ENCODE measurements around the gene SPOCD1. TPM values are rescaled to one million over a fixed set of nuclear protein-coding genes. Genes with fewer than 3 reads are reported as not detected.

SPOCD1 gene
- total and polyA plus RNA-seq, 2 of the 4 experiments (the other 2 are of a cell fraction): 59.7 to 132 TPM

GRCh38 chr1:31835415-31835814 is 19.6 kb upstream of the SPOCD1 start:
- no peak overlapping the region for H4K91ac ChIP-seq (ENCODE audit: insufficient read depth, low read depth, low read length)
- no peaks in the 10 kb centered on the region for H3K9me3 ChIP-seq (ENCODE audit: control insufficient read depth, insufficient read depth, low read length)
- H2AK9ac ChIP-seq (replicated peaks; ENCODE audit: low read depth, low read length, poor library complexity): no peak overlapping the region
- H3K27me3 ChIP-seq (ENCODE audit: control insufficient read depth, insufficient read depth, low read length): peaks cover 8% of the 10 kb centered on the region
- intact Hi-C loops (cut with micrococcal nuclease): no loop called here
- no peak overlapping the region for H2BK120ac ChIP-seq (ENCODE audit: low read depth, low read length)
- no peak overlapping the region for H4K5ac ChIP-seq (ENCODE audit: low read depth, low read length)
- POLR2A ChIA-PET (ENCODE audit: unreplicated experiment): no interaction called here
- H2AFZ ChIP-seq (replicated peaks; ENCODE audit: low read length, poor library complexity): no peak overlapping the region
- H3K23ac ChIP-seq (ENCODE audit: low read depth, low read length): no peak overlapping the region
- WGBS, 2 experiments (ENCODE audit: extremely low coverage in 2 of 2, insufficient read length in 1 of 2): no CpG with 5 or more reads among the region's 3 CpGs
- H2BK15ac ChIP-seq (ENCODE audit: low read depth, low read length): no peak overlapping the region
- DNase-seq (no peak), ATAC-seq (ENCODE audit: low read depth) (no peak)
- no peaks in the 10 kb centered on the region for H3K79me1 ChIP-seq (ENCODE audit: low read depth in 1 of 2, low read length in 2 of 2)
- H3K4me2 ChIP-seq (ENCODE audit: low read depth, low read length): no peak overlapping the region
- H2BK20ac ChIP-seq (ENCODE audit: low read depth, low read length): no peak overlapping the region
- dilution Hi-C loops (cut with HindIII; ENCODE audit: low sequenced_read_pairs, unreplicated experiment): no loop called here
- H3K9me1 ChIP-seq (ENCODE audit: insufficient read depth, low read length): peaks cover 6% of the 10 kb centered on the region; the same call in 1 of the 2 replicates
- TF ChIP-seq MAFK (IDR thresholded peaks at IDR 0.05; ENCODE audit: low read depth, low read length): no peak
- TF ChIP-seq SMC3 (IDR thresholded peaks at IDR 0.05; ENCODE audit: low read depth, low read length): no peak
- no peak for TF ChIP-seq POLR2A (IDR thresholded peaks at IDR 0.05; ENCODE audit: low read depth, low read length)
- TF ChIP-seq NFE2L2 (IDR thresholded peaks at IDR 0.05; ENCODE audit: low read depth, low read length): no peak
- TF ChIP-seq CTCF (conservative IDR thresholded peaks at IDR 0.05; ENCODE audit: low read depth, low read length): no peak
- TF ChIP-seq BHLHE40 (IDR thresholded peaks at IDR 0.05; ENCODE audit: low read depth, low read length): no peak
- TF ChIP-seq MAZ (IDR thresholded peaks at IDR 0.05; ENCODE audit: borderline replicate concordance, low read depth, low read length): no peak
- TF ChIP-seq FOS (IDR thresholded peaks at IDR 0.05; ENCODE audit: low read depth, low read length): no peak
- no peak overlapping the region for H3K4me3 ChIP-seq (ENCODE audit: insufficient read depth, low read depth, low read length)
- CTCF ChIA-PET: no interaction called here
- H3K56ac ChIP-seq (ENCODE audit: extremely low read depth, insufficient read depth, low read length): no peak overlapping the region
- no TSS peak for BruUV-seq (replicated peaks)
- H2AK5ac ChIP-seq (ENCODE audit: low read depth, low read length): no peak overlapping the region
- H4K20me1 ChIP-seq (ENCODE audit: insufficient read depth, low read length): no peaks in the 10 kb centered on the region
- in situ Hi-C loops (cut with MboI; ENCODE audit: low sequenced_read_pairs): no loop called here
- peaks cover 11% of the 10 kb centered on the region for H3K4me1 ChIP-seq (ENCODE audit: control insufficient read depth, insufficient read depth, low read length)
- no peak overlapping the region for H3K18ac ChIP-seq (ENCODE audit: low read depth, low read length)
- no peak overlapping the region for H3K4ac ChIP-seq (ENCODE audit: low read depth, low read length)
- H3K9ac ChIP-seq (ENCODE audit: low read depth, low read length): no peak overlapping the region
- no peaks in the 10 kb centered on the region for H3K36me3 ChIP-seq (ENCODE audit: control insufficient read depth, insufficient read depth, low read length)
- no peak overlapping the region for H4K8ac ChIP-seq (ENCODE audit: low read depth in 2 of 2, low read length in 2 of 2)
- H3K14ac ChIP-seq (replicated peaks; ENCODE audit: low read depth, low read length): no peak overlapping the region
- no peak overlapping the region for H2BK5ac ChIP-seq (ENCODE audit: low read depth, low read length, poor library complexity, severe bottlenecking)
- H3K27ac ChIP-seq (ENCODE audit: insufficient read depth, low read length): no peak overlapping the region
